SK-N-SH (cell line): ENCODE data around the gene APEX2. TPM values are rescaled to one million over a fixed set of nuclear protein-coding genes. Genes with fewer than 3 reads are reported as not detected.

Source experiments
- CTCF ChIA-PET: fragments of 300-600, 350-600 bp; formaldehyde crosslinking; extraction: SDS; loops from one replicate; lab custom pipeline; 2021; lab: Yijun Ruan, JAX
- POLR2A ChIA-PET: fragments of 350-600 bp; sonication (Branson Sonifier 250); formaldehyde crosslinking; extraction: SDS; loops from one replicate; lab custom pipeline; 2020; ENCODE audit warnings: antibody characterized with exemption, inconsistent platforms; lab: Yijun Ruan, JAX
- DNase-seq: peaks from one replicate; pipeline ENCODE4 v3.0.0; 2012
- H2AFZ ChIP-seq: fragments of 200-600 bp; sonication (generic); 2 replicates; pipeline ENCODE4 v1.8.1; 2016; ENCODE audit warnings: antibody characterized with exemption, mild to moderate bottlenecking, low read depth
- H3F3A ChIP-seq: fragments of 200-600 bp; sonication (generic); replicated peaks from 2 replicates; pipeline ENCODE3; 2016; ENCODE audit warnings: antibody characterized with exemption, mild to moderate bottlenecking; ENCODE audit not compliant: insufficient read depth
- H3K27ac ChIP-seq, 2 experiments: fragments of 200-500 bp in 1 of 2; fragments of 200-600 bp in 1 of 2; sonication (Bioruptor generic) in 1 of 2; sonication (generic), shearing (Covaris generic) in 1 of 2; 2 replicates each; pipeline versions ENCODE4 v1.5.1 to v1.6.1; 2014 to 2016; ENCODE audit warnings: low read depth in 2 of 2, inconsistent platforms in 1 of 2, low read length in 1 of 2, mild to moderate bottlenecking in 1 of 2, mixed read lengths in 1 of 2
- H3K27me3 ChIP-seq: fragments of 200-600 bp; sonication (generic), shearing (Covaris generic); 2 replicates; pipeline ENCODE4 v1.6.1; 2016; ENCODE audit warnings: mixed run types; ENCODE audit not compliant: insufficient read depth
- H3K36me3 ChIP-seq, 2 experiments: fragments of 200-500 bp in 1 of 2; fragments of 200-600 bp in 1 of 2; sonication (Bioruptor generic) in 1 of 2; sonication (generic) in 1 of 2; replicated peaks in 1 of 2; 2 replicates each; pipeline versions ENCODE3 to v1.5.1; 2014 to 2016; ENCODE audit warnings: low read length in 1 of 2, mild to moderate bottlenecking in 1 of 2; ENCODE audit not compliant: insufficient read depth in 2 of 2, control insufficient read depth in 1 of 2
- H3K4me1 ChIP-seq, 2 experiments: fragments of 200-500 bp in 1 of 2; fragments of 200-600 bp in 1 of 2; sonication (Bioruptor generic) in 1 of 2; sonication (generic), shearing (Covaris generic) in 1 of 2; 2 replicates each; pipeline versions ENCODE4 v1.5.1 to v1.6.1; 2014 to 2016; ENCODE audit warnings: low read depth in 1 of 2, low read length in 1 of 2, mixed run types in 1 of 2; ENCODE audit not compliant: insufficient read depth in 2 of 2, control insufficient read depth in 1 of 2
- H3K4me2 ChIP-seq: fragments of 200-600 bp; sonication (generic), shearing (Covaris generic); 2 replicates; pipeline ENCODE4 v1.6.1; 2017; ENCODE audit warnings: mixed run types
- H3K4me3 ChIP-seq, 2 experiments: fragments of 200-500 bp in 1 of 2; fragments of 200-600 bp in 1 of 2; sonication (Bioruptor generic) in 1 of 2; sonication (generic), shearing (Covaris generic) in 1 of 2; 2 replicates each; pipeline versions ENCODE4 v1.5.1 to v1.8.1; 2014 to 2016; ENCODE audit warnings: low read depth in 2 of 2, inconsistent platforms in 1 of 2, low read length in 1 of 2, mild to moderate bottlenecking in 1 of 2, mixed read lengths in 1 of 2, moderate library complexity in 1 of 2
- H3K79me2 ChIP-seq: fragments of 200-600 bp; sonication (generic); 2 replicates; pipeline ENCODE4 v1.8.1; 2017; ENCODE audit warnings: mild to moderate bottlenecking; ENCODE audit not compliant: insufficient read depth
- H3K9ac ChIP-seq: fragments of 200-600 bp; sonication (generic); 2 replicates; pipeline ENCODE4 v1.6.1; 2017; ENCODE audit warnings: mixed run types
- H3K9me2 ChIP-seq: fragments of 200-600 bp; sonication (generic); 2 replicates; pipeline ENCODE4 v1.6.1; 2017; ENCODE audit warnings: mixed run types
- H3K9me3 ChIP-seq: fragments of 200-600 bp; sonication (generic); 2 replicates; pipeline ENCODE4 v1.6.1; 2017; ENCODE audit warnings: mixed run types, mild to moderate bottlenecking, moderate library complexity
- H4K20me1 ChIP-seq: fragments of 200-600 bp; sonication (generic); 2 replicates; pipeline ENCODE4 v1.6.1; 2017; ENCODE audit warnings: mild to moderate bottlenecking, mixed run types; ENCODE audit not compliant: insufficient read depth
- CTCF ChIP-seq: fragments of 200-600 bp; sonication (generic); IDR thresholded peaks from 2 replicates; pipeline ENCODE4 v1.6.1; 2017; ENCODE audit warnings: antibody characterized with exemption, mild to moderate bottlenecking, moderate library complexity
- ELF1 ChIP-seq: IDR thresholded peaks from 2 replicates; pipeline ENCODE4 v1.4.0; 2012
- EZH2phosphoT487 ChIP-seq: fragments of 200-600 bp; sonication (generic); IDR thresholded peaks from 2 replicates; pipeline ENCODE4 v1.6.1; 2017; ENCODE audit warnings: low read depth, mixed run types, mild to moderate bottlenecking, antibody characterized with exemption, moderate library complexity, borderline replicate concordance
- FOSL2 ChIP-seq: IDR thresholded peaks from 2 replicates; pipeline ENCODE4 v1.4.0; 2012; ENCODE audit warnings: low read depth, mild to moderate bottlenecking, moderate library complexity, borderline replicate concordance
- FOXJ3 ChIP-seq: sonication (generic); formaldehyde crosslinking; IDR thresholded peaks from 2 replicates; pipeline ENCODE4 v1.5.1; 2020; ENCODE audit warnings: mild to moderate bottlenecking, missing genetic modification reagents
- GATA2 ChIP-seq: sonication (generic); formaldehyde crosslinking; IDR thresholded peaks from 2 replicates; pipeline ENCODE4 v1.5.0; 2020; ENCODE audit warnings: mild to moderate bottlenecking, missing genetic modification reagents
- IRF3 ChIP-seq: fragments of 150-350 bp; IDR thresholded peaks from 2 replicates; pipeline ENCODE4 v1.6.1; 2016; ENCODE audit warnings: mild to moderate bottlenecking, low read depth, low read length
- JUND ChIP-seq: IDR thresholded peaks from 2 replicates; pipeline ENCODE4 v1.4.0; 2012
- MXI1 ChIP-seq: IDR thresholded peaks from 2 replicates; pipeline ENCODE4 v1.6.1; 2012; ENCODE audit warnings: mild to moderate bottlenecking, low read depth, low read length, improper control_type of control experiment
- POLR2AphosphoS5 ChIP-seq: IDR thresholded peaks from 2 replicates; pipeline ENCODE4 v1.6.1; 2012; ENCODE audit warnings: low read depth, low read length
- RAD21 ChIP-seq: IDR thresholded peaks from 2 replicates; pipeline ENCODE4 v1.6.1; 2012; ENCODE audit warnings: mild to moderate bottlenecking, low read length
- RCOR1 ChIP-seq: fragments of 150-350 bp; IDR thresholded peaks from 2 replicates; pipeline ENCODE4 v1.6.1; 2017; ENCODE audit warnings: antibody characterized with exemption, low read length
- RXRA ChIP-seq: IDR thresholded peaks from 2 replicates; pipeline ENCODE4 v1.4.0; 2012; ENCODE audit warnings: low read depth, mild to moderate bottlenecking, borderline replicate concordance
- SIN3A ChIP-seq: IDR thresholded peaks from 2 replicates; pipeline ENCODE4 v1.6.1; 2012; ENCODE audit warnings: low read depth, mild to moderate bottlenecking, low read length, moderate library complexity, borderline replicate concordance
- SMC3 ChIP-seq: IDR thresholded peaks from 2 replicates; pipeline ENCODE4 v1.6.1; 2012; ENCODE audit warnings: low read depth, low read length, improper control_type of control experiment
- TAF1 ChIP-seq: IDR thresholded peaks from 2 replicates; pipeline ENCODE4 v1.6.1; 2012; ENCODE audit warnings: low read depth, mild to moderate bottlenecking, low read length, moderate library complexity, borderline replicate concordance
- TEAD4 ChIP-seq: IDR thresholded peaks from 2 replicates; pipeline ENCODE4 v1.4.0; 2012; ENCODE audit warnings: mild to moderate bottlenecking, borderline replicate concordance; ENCODE audit not compliant: insufficient read depth
- USF1 ChIP-seq: IDR thresholded peaks from 2 replicates; pipeline ENCODE4 v1.4.0; 2012; ENCODE audit warnings: low read depth, borderline replicate concordance
- YY1 ChIP-seq: IDR thresholded peaks from 2 replicates; pipeline ENCODE4 v1.4.0; 2012; ENCODE audit warnings: low read depth, mild to moderate bottlenecking
- WGBS: methylation state at CpG from one replicate; pipeline ENCODE4 v1.1.6; 2017; ENCODE audit warnings: low lambda C conversion rate; 5-methylcytosine and 5-hydroxymethylcytosine counted together
- polyA plus RNA-seq, 3 experiments: library from polyadenylated mRNA; depleted of rRNA; stranded (reverse); fragments of >200 nt; gene quantifications; 2 replicates each; pipeline ENCODE4 v1.2.3, GENCODE V29; 2012

Gene APEX2
- polyA plus RNA-seq, 1 of the 3 experiments (the other 2 are of a cell fraction) = 23.5 TPM

GRCh38 chrX:55029291-55029690, 29.1 kb downstream of the APEX2 start:
- H3K4me1 ChIP-seq = no peaks in the 10 kb centered on the region
- no peak for TF ChIP-seq IRF3
- TF ChIP-seq, all 33 proteins: peak for 0
- Histone ChIP-seq H3K9ac (no peak overlapping the region), H3K36me3 (no peaks in the 10 kb centered on the region), H3K9me3 (no peaks in the 10 kb centered on the region), H3K79me2 (no peaks in the 10 kb centered on the region), H3K27ac (no peak overlapping the region), H3K4me2 (no peak overlapping the region), H2AFZ (no peak overlapping the region), H4K20me1 (no peaks in the 10 kb centered on the region), H3K27me3 (no peaks in the 10 kb centered on the region), H3F3A (no peaks in the 10 kb centered on the region), H3K4me3 (no peak overlapping the region), H3K9me2 (no peaks in the 10 kb centered on the region)
- no peak for DNase-seq
- ChIA-PET CTCF (no interaction called here), POLR2A (no interaction called here)
- 24% methylated on average over 2 of the region's 2 CpGs for WGBS

GRCh38 chrX:55030271-55031205, 30.4 kb downstream of the APEX2 start, which contains the start of gene ALAS2:
Gene ALAS2 (minus strand): TSS chrX:55030977. CDS start chrX:55026000, 4,977 bp downstream.
- Histone ChIP-seq H3K79me2 (no peaks in the 10 kb centered on the region), H3K4me1 (no peaks in the 10 kb centered on the region), H4K20me1 (no peaks in the 10 kb centered on the region), H3K36me3 (no peaks in the 10 kb centered on the region), H3K4me2 (no peak within 1 kb of the TSS), H2AFZ (no peak within 1 kb of the TSS), H3K9ac (no peak within 1 kb of the TSS), H3K9me3 (no peaks in the 10 kb centered on the region), H3K27me3 (no peaks in the 10 kb centered on the region), H3K4me3 (no peak within 1 kb of the TSS), H3K9me2 (no peaks in the 10 kb centered on the region), H3K27ac (no peak within 1 kb of the TSS), H3F3A (no peaks in the 10 kb centered on the region)
- no peak for TF ChIP-seq TAF1
- no peak for TF ChIP-seq IRF3
- no peak for TF ChIP-seq USF1
- no peak for TF ChIP-seq FOSL2
- no peak for TF ChIP-seq RXRA
- no peak for TF ChIP-seq FOXJ3
- no peak for TF ChIP-seq YY1
- TF ChIP-seq ELF1 = no peak
- no peak for TF ChIP-seq EZH2phosphoT487
- TF ChIP-seq GATA2 (CRISPR knock-in tag) = no peak
- TF ChIP-seq SMC3 = no peak
- TF ChIP-seq TEAD4 = no peak
- no peak for TF ChIP-seq CTCF
- no peak for TF ChIP-seq MXI1
- no peak for TF ChIP-seq JUND
- no peak for TF ChIP-seq RAD21
- TF ChIP-seq POLR2AphosphoS5 = no peak
- TF ChIP-seq SIN3A = no peak
- TF ChIP-seq RCOR1 = no peak
- POLR2A ChIA-PET = no interaction called here
- CTCF ChIA-PET = interaction anchor here (1.1 kb wide), 1 partner anchor 43 kb away, joined by 3 read pairs; no protein-coding TSS in a partner anchor
- WGBS = 32% methylated on average over 7 of the region's 7 CpGs
- DNase-seq = no peak
